ENCODE data around the gene KIF26B.

KIF26B gene

GRCh38 chr1:245241526-245242130 lies 86.8 kb downstream of the KIF26B start:
- DNase-seq (ENCODE audit: low spot score), result no peak

GRCh38 chr1:245242989-245243388 lies 88.2 kb downstream of the KIF26B start:
- DNase-seq (ENCODE audit: low spot score), result no peak

DNA sequence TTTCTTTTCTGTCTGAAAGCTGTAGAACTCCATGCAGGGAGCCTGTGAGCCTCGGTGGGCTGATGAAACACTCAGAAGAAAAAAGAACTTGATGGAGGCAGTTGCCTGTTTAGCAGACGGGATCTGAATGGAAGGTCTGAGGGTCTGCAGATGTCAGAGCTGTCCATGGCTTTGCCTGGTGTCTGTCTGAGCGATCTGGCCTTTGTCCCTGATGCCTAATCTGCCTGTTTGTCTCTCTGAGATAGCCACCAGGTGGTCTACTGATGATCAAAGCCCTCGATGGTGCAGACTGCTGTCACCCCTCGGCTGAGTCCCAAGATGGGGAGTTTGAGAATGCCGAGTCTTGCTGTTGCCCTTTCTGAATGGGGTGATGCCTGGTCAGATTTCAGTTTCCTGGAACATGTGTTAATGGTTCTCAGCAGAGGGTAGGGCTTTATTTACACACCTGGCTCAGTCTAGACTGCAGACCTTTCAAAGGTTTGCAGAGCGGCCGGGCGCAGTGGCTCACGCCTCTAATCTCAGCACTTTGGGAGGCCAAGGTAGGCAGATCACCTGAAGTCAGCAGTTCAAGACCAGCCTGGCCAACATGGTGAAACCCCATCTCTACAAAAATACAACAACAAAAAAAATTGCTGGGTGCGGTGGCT lies 90.4 kb downstream of the KIF26B start:
- no peak for DNase-seq (ENCODE audit: low spot score)

- no peak for DNase-seq (ENCODE audit: low spot score)
Measured at GRCh38 chr1:245246433-245246832, 91.6 kb downstream of the KIF26B start.

DNA sequence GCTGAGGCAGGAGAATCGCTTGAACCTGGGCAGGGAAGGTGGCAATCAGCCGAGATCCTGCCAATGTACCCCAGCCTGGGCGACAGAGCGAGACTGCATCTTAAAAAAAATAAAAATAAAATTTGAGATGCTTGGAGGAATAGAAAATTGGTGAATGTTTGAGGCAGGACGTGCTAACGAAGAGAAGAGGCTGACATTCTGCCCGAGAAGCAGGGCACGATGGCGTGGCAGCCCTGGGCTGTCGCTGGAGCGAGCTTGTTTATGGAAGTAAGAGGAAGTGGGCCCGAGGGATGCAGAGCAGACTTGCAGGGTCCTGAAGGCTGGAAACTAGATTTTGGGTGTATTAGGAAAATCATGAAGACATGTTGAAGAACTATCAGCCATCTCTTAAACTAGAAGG lies 92.6 kb downstream of the KIF26B start:
- DNase-seq (ENCODE audit: low spot score), result no peak

DNA sequence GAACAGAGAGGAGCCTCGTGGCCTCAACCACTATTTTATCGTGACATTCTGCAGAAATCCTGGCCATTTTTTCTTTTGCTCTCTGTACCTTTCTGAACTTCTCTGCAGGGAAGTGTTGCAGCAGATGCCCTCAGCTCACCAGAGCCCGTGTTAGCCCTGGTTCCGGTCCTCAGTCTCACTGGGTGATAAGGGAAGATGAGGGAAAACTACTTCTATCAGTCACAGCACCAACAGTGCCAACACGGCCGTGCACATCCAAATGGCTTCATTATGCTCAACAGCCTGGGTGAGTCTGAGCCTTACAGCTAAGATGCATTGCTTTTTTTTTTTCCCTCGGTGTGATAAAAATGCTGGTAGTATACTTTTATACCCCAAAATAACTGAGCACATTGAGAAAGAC lies 93.0 kb downstream of the KIF26B start:
- no peak for DNase-seq (ENCODE audit: low spot score)

DNA sequence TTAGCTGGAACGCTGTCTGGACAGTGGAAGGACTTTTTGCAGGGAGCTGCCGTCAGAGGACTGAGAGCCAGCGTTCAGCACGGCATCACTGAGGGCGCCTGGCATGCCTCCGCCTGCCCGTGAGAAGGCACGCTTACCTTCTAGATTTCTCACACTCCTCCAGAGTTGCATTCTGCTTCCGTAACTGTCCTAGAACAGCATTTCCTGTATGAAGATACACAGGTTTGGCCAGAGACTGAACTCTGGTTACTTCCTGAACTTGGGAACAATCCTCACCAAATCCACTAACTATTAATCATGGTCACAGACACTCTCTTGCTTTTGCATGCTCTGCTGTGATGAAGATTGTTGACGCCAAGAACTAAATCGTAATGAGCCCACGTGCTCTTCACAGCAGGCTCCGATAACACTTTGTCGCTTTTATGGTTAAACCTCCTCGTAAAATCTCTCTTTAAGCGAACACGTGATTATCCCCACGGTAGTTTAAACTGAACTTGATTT lies 93.5 kb downstream of the KIF26B start:
- DNase-seq (ENCODE audit: low spot score), result no peak

DNA sequence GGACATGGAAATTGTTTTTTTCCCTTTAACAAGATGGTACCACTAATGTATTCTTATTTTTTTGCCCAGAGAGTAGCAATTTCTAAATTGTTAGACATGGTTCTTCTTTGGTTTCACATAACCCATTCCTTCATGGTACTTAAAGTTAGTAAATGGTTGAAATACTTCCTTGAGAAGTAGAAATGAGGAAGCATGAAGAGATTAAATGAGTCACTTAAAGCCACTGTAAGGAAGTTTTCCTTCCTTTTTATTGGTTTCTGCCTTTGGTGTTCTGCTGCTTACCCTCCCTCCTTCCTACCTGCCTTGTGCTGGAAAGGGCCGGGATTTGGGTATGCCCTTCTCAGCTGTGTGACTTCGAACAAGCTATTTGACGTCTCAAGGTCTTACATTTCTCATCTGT lies 101.0 kb downstream of the KIF26B start:
- DNase-seq (ENCODE audit: low spot score), result no peak

GRCh38 chr1:245256528-245256927 lies 101.7 kb downstream of the KIF26B start:
- DNase-seq (ENCODE audit: low spot score), result no peak

DNA sequence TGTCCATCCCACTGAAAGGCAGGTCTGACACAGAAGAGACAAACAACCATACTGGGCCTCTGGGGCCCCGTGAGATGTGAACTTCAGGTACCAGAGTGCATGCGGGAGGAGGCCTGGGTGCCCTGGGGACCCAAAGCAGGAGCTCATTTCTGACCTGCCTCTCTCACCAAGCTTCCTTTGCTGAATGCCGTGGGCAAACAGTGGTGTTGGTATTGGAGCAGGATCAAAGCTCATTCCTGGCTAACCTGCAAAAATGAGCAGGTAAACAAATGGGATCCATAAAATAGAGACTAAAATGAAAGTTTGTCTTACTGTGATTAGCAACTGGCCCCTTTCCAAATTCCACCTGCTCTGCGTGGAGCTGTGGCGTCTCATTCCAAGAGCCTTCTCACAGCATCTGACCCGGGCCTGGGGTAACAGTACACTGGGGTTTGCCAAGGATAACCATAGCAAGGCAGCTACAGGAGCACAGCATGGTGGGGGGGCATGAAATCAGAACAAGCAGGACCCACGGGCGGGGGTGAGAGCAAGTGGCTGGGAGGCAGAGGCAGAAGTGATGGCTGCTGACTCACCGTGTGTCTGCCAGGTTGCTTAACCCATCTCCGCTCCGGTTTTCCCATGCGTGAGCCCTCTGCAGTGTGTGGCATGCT lies 103.6 kb downstream of the KIF26B start:
- no peak for DNase-seq (ENCODE audit: low spot score)

GRCh38 chr1:245260110-245260882 lies 105.5 kb downstream of the KIF26B start:
- no peak for DNase-seq (ENCODE audit: low spot score)

GRCh38 chr1:245260883-245261282 lies 106.1 kb downstream of the KIF26B start:
- DNase-seq (ENCODE audit: low spot score), result no peak

DNA sequence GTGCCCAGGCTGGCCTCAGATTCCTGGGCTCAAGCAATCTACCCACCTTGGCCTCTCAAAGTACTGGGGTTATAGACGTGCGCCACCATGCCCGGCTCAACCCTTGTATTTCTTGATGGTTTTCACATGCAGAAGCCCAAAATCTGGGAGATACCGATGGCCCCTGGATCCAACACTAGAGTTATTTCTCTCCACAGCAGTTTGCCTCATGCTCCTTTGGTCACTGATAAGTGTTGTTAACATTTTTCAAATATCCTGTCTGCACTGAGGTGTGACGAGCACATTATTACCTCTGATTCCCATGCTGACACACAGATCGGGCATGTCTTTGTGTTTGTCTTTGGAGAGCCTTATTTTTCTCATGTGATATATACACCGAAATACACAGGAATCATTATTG lies 107.0 kb downstream of the KIF26B start:
- DNase-seq (ENCODE audit: low spot score), result no peak

DNA sequence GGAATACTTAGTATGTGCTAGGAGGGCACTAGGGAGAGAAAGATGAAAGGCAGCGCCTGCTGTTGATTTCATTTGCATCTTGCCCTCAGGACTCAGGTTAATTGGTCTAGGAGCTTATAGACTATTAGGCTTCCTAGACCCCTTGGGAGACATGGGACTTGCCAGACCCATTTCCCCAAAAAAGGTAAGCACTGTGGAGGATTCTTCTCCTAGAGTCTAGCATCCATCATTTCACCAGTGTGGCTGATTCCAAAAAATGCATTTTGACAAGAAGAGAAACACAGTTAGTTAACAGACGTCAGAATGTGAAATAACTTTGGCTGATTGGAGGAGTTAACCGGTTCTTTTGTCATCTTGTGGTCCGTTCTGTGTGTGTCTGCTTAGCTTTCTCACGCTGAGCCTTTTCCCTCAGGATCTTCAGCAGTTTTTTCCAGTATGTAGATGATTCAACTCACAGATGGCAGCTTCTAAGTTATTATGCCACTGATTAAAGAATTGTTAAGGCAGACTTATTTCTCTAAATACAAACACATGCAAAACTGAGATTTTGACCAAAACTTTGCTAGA lies 108.8 kb downstream of the KIF26B start:
- peak; percentile 51 for DNase-seq (ENCODE audit: low spot score)

DNA sequence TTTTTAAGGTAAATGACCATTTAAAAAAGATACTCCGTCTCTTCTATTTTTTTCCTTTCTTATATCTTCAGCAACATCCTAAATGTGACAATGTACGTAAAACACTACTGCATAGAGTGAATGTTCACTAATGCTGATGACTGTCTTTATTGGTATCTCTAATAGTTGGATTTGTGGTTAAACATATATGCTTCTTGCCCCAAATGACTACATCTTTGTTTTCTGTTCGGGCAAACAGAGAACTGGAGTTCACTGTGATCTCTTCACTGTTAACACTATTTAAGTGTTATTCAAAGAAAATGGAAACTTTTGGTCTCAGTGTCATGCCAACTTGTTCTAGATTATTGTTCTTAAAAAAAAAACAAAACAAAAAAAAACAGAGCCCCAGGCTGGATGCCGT lies 109.4 kb downstream of the KIF26B start:
- no peak for DNase-seq (ENCODE audit: low spot score)

GRCh38 chr1:245266105-245266504 lies 111.3 kb downstream of the KIF26B start:
- DNase-seq (ENCODE audit: low spot score), result no peak

- DNase-seq (ENCODE audit: low spot score), result no peak
Measured at GRCh38 chr1:245270063-245270462, 115.3 kb downstream of the KIF26B start.

- DNase-seq (ENCODE audit: low spot score), result no peak
Measured at GRCh38 chr1:245270972-245271371, 116.2 kb downstream of the KIF26B start.

DNA sequence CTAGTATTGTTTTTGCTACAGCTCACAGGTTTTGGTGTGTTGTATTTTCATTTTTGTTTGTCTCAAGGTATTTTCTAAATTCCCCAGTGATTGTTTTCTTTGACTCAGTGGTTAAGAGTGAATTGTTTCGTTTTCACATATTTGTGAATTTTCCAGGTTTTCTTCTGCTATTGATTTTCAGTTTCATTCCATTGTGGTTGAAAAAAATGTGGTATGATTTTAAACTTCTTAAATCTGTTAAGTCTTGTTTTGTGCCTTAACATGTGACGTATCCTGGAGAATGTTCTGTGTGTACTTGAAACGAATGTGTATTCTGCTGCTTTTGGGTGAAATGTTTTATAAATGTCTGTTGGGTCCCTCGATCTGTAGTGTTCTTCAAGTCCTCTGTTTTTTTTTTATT lies 117.9 kb downstream of the KIF26B start:
- DNase-seq (ENCODE audit: low spot score), result no peak

DNA sequence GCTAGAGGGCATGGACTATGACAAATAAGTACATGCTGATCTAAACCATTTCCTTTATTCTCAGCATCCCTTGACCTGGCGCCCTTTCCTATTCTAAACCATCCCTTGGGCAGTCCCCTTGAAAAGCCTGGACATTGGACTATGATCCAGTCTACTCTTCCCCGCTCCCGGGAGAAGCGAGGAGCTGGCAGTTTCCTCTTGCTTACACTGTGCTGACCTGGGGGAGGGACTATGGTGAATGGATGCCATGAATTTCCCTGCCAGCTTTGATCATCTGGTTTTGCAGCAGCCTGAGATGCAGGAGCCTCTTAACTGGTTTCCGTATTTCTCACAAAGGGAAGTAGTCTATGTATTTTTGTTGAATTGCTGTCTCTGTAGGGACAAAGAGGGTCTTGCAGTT lies 121.7 kb downstream of the KIF26B start:
- DNase-seq (ENCODE audit: low spot score), result no peak

DNA sequence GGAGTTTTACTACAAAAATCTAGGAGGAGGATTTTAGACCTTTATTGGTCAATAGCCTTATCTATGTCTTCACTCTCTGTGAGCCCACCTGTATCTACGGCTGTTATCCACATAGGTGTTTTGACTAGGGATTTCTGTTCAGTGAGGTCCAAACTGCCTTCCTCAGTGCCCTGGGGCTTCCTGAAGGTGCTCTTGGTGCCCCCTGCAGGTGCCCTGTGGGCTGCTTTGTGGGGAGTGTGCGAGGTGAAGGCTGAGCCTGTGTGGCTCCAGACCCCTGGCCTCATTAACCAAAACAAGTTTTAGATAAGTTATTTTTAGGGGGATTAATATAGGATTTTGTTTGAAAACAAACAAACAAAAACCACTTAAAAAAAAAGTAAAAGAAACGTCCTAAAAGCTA lies 122.5 kb downstream of the KIF26B start:
- DNase-seq (ENCODE audit: low spot score), result no peak

DNA sequence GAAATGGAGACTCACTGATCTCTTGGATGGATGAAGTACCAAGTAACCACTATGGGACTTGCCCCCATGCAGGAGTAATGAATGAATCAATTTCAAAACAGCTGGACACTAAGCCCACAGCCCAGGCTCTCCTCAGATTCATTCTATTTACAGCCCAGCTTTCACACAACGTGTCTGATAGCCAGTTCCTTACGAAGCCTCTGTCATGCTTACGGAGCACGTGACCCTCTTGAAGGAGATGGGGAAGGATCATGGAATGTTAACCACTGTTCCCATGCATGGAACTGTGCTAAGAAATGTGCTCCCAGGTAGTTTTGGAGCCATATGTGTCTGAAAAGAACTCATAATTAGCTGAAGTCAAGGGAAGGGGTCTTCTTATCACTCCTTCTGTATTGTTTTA lies 124.1 kb downstream of the KIF26B start:
- DNase-seq (ENCODE audit: low spot score), result no peak
